Naive thymus-derived CD4-positive, alpha-beta T cell (primary cell): Measurements from ENCODE around the gene STK38. TPM values are rescaled to one million over a fixed set of nuclear protein-coding genes. Genes with fewer than 3 reads are reported as not detected.

Experiments
- ATAC-seq: fragments of 150-1000 bp; cut with Tn5 transposase; 2 replicates; pipeline ENCODE4 v1.10.0; 2021; ENCODE audit warnings: mild to moderate bottlenecking, moderate library complexity
- CTCF ChIA-PET: fragments of 350-600 bp; sonication (Branson Sonifier 250); formaldehyde crosslinking; loops from one replicate; lab custom pipeline; 2021; ENCODE audit warnings: antibody characterized with exemption; lab: Charles Lee
- POLR2A ChIA-PET: fragments of 350-600 bp; sonication (Branson Sonifier 250); formaldehyde crosslinking; loops from one replicate; lab custom pipeline; 2021; ENCODE audit warnings: antibody characterized with exemption, inconsistent platforms; lab: Charles Lee
- DNase-seq, 9 donors: peaks; one replicate each; pipeline versions ENCODE4 v3.0.0 to v3.0.0-alpha.2; 2020 to 2022; ENCODE audit warnings: mixed read lengths in 1 of 9
- H3K27ac ChIP-seq: one replicate; pipeline ENCODE4 v1.7.0; 2013; ENCODE audit warnings: mild to moderate bottlenecking, low read depth, low read length, moderate library complexity
- H3K27me3 ChIP-seq, 2 donors: one replicate each; pipeline ENCODE4 v1.7.0; 2013; ENCODE audit warnings: low read length in 2 of 2, mild to moderate bottlenecking in 2 of 2, moderate library complexity in 2 of 2; ENCODE audit not compliant: control insufficient read depth in 2 of 2, insufficient read depth in 2 of 2
- H3K36me3 ChIP-seq, 3 experiments: 1 replicate in 2 of 3; 2 replicates in 1 of 3; pipeline ENCODE4 v1.7.0; 2013; ENCODE audit warnings: low read length in 3 of 3, mild to moderate bottlenecking in 3 of 3, moderate library complexity in 1 of 3; ENCODE audit not compliant: insufficient read depth in 3 of 3, control insufficient read depth in 2 of 3
- H3K4me1 ChIP-seq, 2 donors: one replicate each; pipeline ENCODE4 v1.7.0; 2013; ENCODE audit warnings: low read length in 2 of 2, mild to moderate bottlenecking in 2 of 2, moderate library complexity in 1 of 2; ENCODE audit not compliant: control insufficient read depth in 2 of 2, insufficient read depth in 2 of 2
- H3K4me3 ChIP-seq: 2 replicates; pipeline ENCODE4 v1.7.0; 2013; ENCODE audit warnings: mild to moderate bottlenecking, low read length
- H3K9me3 ChIP-seq, 3 experiments: 1 replicate in 2 of 3; 2 replicates in 1 of 3; pipeline ENCODE4 v1.7.0; 2013; ENCODE audit warnings: low read length in 3 of 3; ENCODE audit not compliant: control insufficient read depth in 2 of 3
- H3K27ac Mint-ChIP-seq, 9 donors: one replicate each; pipeline ENCODE4 v1.8.0; 2020 to 2022; ENCODE audit warnings: mixed read lengths in 9 of 9, mild to moderate bottlenecking in 8 of 9, moderate library complexity in 5 of 9, inconsistent platforms in 2 of 9
- H3K27me3 Mint-ChIP-seq, 5 donors: one replicate each; pipeline ENCODE4 v1.8.0; 2021 to 2022; ENCODE audit warnings: mixed read lengths in 5 of 5, mild to moderate bottlenecking in 1 of 5
- H3K36me3 Mint-ChIP-seq, 5 donors: one replicate each; pipeline ENCODE4 v1.8.0; 2020 to 2022; ENCODE audit warnings: mixed read lengths in 5 of 5, mild to moderate bottlenecking in 3 of 5, inconsistent platforms in 1 of 5
- H3K4me1 Mint-ChIP-seq, 7 donors: one replicate each; pipeline ENCODE4 v1.8.0; 2020 to 2022; ENCODE audit warnings: mixed read lengths in 7 of 7, mild to moderate bottlenecking in 3 of 7, inconsistent platforms in 1 of 7
- H3K4me3 Mint-ChIP-seq, 10 donors: one replicate each; pipeline ENCODE4 v1.8.0; 2020 to 2022; ENCODE audit warnings: mild to moderate bottlenecking in 10 of 10, mixed read lengths in 10 of 10, moderate library complexity in 6 of 10, inconsistent platforms in 2 of 10
- H3K9me3 Mint-ChIP-seq, 11 donors: one replicate each; pipeline ENCODE4 v1.8.0; 2020 to 2022; ENCODE audit warnings: mixed read lengths in 11 of 11, mild to moderate bottlenecking in 4 of 11, inconsistent platforms in 1 of 11, moderate library complexity in 1 of 11
- intact Hi-C, 2 donors: fragments of 100-400 bp; cut with micrococcal nuclease; formaldehyde crosslinking; loops; one replicate each; pipeline ENCODE4 v1.15.1; 2023
- polyA plus RNA-seq, 2 donors: library from polyadenylated mRNA; unstranded; fragments of 300-500 nt; fragmentation: Illumina TruSeq; gene quantifications; one replicate each; pipeline ENCODE4 v1.2.3, GENCODE V29; 2021
- total RNA-seq, 6 experiments: library from RNA in 5 of 6; stranded (reverse) in 5 of 6; gene quantifications; 1 replicate in 5 of 6; 2 replicates in 1 of 6; pipeline ENCODE4 v1.2.3 and lab custom pipeline; 2021 to 2026

Gene STK38
- total and polyA plus RNA-seq, 7 experiments from 2014 or later: 56.6 to 193 (median 95.0) TPM

GRCh38 chr6:36444470-36444869, 102.8 kb downstream of the STK38 start:
- DNase-seq: no peak
- peaks cover 0 to 6% (median 0%) of the 10 kb centered on the region in 3 experiments for H3K36me3 ChIP-seq
- intact Hi-C loops: loop anchor here in 1 of 2 donors (5.0 to 10.0 kb wide), 4 partner anchors 33 to 1070 kb away; partner anchors contain the start of gene BRPF3
- Mint-ChIP-seq H3K9me3 (peaks cover 0 to 10% (median 0%) of the 10 kb centered on the region in 11 donors), H3K27ac (peak overlapping the region; percentile 92 to 97 (median 96)), H3K4me1 (peaks cover 30 to 72% (median 62%) of the 10 kb centered on the region in 7 donors), H3K27me3 (no peaks in the 10 kb centered on the region), H3K36me3 (peaks cover 0 to 24% (median 16%) of the 10 kb centered on the region in 5 donors), H3K4me3 (peak overlapping the region; percentile 85 to 99 (median 96))
- H3K4me3 ChIP-seq: peak overlapping the region; percentile 69
- H3K27me3 ChIP-seq: no peaks in the 10 kb centered on the region
- H3K27ac ChIP-seq: peak overlapping the region; percentile 97
- ChIA-PET CTCF (interaction anchor here (2.6 kb wide), 1 partner anchor 22 kb away, joined by 10 read pairs; no protein-coding TSS in a partner anchor), POLR2A (interaction anchor here (0.6 to 2.8 kb wide), 5 partner anchors 87 to 158 kb away, joined by 3 to 18 read pairs (median 4); no protein-coding TSS in a partner anchor)
- peaks cover 20 to 31% of the 10 kb centered on the region in 2 donors for H3K4me1 ChIP-seq
- no peaks in the 10 kb centered on the region for H3K9me3 ChIP-seq
- ATAC-seq: no peak

Other genes starting within 250 kb of the STK38 start
- gene BNIP5, start 210.6 kb downstream of the STK38 start, total RNA-seq: under 1 TPM in 1 of 5 experiments, not detected in 4; 0.05 TPM
- gene BNIP5, start 210.6 kb downstream of the STK38 start, polyA plus RNA-seq: not detected
- gene ETV7, start 159.8 kb downstream of the STK38 start, total RNA-seq: 10 to 100 TPM in 1 of 5 experiments, under 1 TPM in 2, not detected in 2; 0.32 to 12.5 (median 0.40) TPM
- 1 to 10 TPM in 1 of 2 donors, under 1 TPM in 1; 0.79 to 1.1 TPM for gene ETV7, start 159.8 kb downstream of the STK38 start, polyA plus RNA-seq
- under 1 TPM; 0.15 to 0.64 (median 0.32) TPM for gene PXT1, start 104.6 kb downstream of the STK38 start, total RNA-seq
- not detected for gene PXT1, start 104.6 kb downstream of the STK38 start, polyA plus RNA-seq
- gene KCTD20, start 104.5 kb downstream of the STK38 start, total RNA-seq: 10 to 100 TPM; 33.0 to 55.8 (median 33.2) TPM
- 10 to 100 TPM; 27.7 to 29.8 TPM for gene KCTD20, start 104.5 kb downstream of the STK38 start, polyA plus RNA-seq
- gene SRSF3, start 46.9 kb upstream of the STK38 start, total RNA-seq: 100 to 1,000 TPM; 317 to 510 (median 426) TPM
- gene SRSF3, start 46.9 kb upstream of the STK38 start, polyA plus RNA-seq: 100 to 1,000 TPM; 359 to 403 TPM
- gene CDKN1A, start 131.2 kb upstream of the STK38 start, total RNA-seq: 100 to 1,000 TPM in 2 of 5 experiments, 10 to 100 TPM in 1, 1 to 10 TPM in 2; 1.5 to 156 (median 53.6) TPM
- under 1 TPM; 0.08 to 0.19 TPM for gene CDKN1A, start 131.2 kb upstream of the STK38 start, polyA plus RNA-seq
- gene RAB44, start 150.3 kb upstream of the STK38 start, total RNA-seq: 10 to 100 TPM in 1 of 5 experiments, 1 to 10 TPM in 1, under 1 TPM in 1, not detected in 2; 0.07 to 10.1 (median 1.8) TPM
- not detected for gene RAB44, start 150.3 kb upstream of the STK38 start, polyA plus RNA-seq